Hematopoietic multipotent progenitor cell treated with erythropoietin and hydrocortisone succinate and interleukin-3 and kit ligand, for 6 days (in vitro differentiated cells): ENCODE measurements around the gene C19orf33.
A peak's percentile ranks its signal among the peaks of the same experiment; 100 is the strongest.

Source experiments
- DNase-seq: peaks from one replicate; pipeline ENCODE4 v3.0.0-alpha.2; 2015

Gene C19orf33

GRCh38 chr19:38280030-38280921 lies 23.8 kb upstream of the C19orf33 start:
- no peak for DNase-seq

DNA sequence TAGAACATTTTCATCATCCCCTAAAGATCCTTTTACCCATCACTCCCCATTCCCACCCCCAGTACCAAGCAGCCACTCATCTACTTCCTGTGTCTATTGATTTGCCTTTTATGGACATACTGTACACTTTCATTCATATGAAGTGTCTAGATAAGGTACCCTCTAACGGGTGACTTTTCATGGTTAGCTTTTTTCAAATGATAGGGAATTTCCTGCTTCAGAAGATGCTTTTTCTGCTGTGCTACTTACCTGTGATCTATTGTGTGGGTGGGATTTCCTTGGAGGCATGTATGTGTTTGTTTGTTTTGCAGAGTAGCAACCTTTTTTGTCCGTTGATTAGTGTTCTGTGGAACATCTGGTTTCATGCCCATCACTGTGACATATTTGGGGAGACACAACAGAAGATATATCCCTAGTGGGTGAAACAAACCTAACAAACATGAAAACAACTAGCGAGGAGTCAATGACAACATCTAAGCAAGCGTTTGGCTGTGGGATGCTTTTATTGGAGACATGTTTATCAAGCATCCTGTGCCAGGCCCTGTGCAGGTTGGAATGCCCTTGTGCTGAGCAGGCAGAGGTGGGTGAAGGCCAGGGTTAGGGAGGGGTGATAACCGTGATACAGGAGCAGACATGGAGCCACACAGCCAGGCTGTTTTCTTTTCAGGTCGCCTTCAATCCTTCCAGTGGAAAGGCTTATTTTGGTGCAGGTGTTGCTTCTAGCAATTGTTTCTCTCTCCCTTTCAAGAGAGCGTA lies 22.1 kb upstream of the C19orf33 start:
- DNase-seq, result peak; percentile 76

DNA sequence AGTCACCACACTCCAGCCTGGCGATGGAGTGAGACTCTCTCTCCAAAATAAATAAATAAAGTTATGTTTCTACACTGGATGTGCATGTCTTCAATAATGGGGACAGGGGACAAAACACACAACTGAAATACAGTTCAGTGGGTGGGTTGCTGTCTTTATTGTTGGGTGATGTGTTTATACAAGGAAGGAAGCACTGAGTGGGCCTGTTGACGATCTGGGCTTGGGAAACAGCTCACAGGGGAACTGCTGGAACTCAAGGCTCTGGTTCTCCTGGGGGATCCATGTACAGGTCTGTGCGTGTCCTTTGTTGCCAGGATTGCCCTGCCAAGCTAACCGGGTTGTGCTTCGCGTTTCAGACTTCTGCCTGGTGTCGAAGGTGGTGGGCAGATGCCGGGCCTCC lies 20.8 kb upstream of the C19orf33 start:
- no peak for DNase-seq

- DNase-seq, result peak; percentile 41
These were observed 19.6 kb upstream of the C19orf33 start for GRCh38 chr19:38284422-38284821.

DNA sequence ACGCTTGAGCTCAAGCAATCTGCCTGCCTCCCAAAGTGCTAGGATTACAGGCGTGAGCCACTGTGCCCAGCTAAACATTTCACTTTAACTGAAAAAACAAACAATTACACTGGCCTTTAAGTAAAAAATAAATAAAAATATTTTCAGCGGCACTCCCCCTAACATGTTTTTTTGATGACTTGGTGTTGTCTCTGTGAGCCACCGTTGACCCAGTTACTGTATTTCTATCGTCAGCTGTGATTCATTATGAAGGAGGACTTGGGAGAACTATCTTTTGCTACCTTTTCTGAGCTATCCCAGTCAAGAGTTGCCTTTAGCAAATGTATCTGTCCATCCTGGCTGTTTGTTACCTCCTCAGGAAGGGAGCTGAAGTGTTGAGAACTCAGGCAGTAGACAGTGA lies 18.5 kb upstream of the C19orf33 start:
- DNase-seq, result no peak

DNA sequence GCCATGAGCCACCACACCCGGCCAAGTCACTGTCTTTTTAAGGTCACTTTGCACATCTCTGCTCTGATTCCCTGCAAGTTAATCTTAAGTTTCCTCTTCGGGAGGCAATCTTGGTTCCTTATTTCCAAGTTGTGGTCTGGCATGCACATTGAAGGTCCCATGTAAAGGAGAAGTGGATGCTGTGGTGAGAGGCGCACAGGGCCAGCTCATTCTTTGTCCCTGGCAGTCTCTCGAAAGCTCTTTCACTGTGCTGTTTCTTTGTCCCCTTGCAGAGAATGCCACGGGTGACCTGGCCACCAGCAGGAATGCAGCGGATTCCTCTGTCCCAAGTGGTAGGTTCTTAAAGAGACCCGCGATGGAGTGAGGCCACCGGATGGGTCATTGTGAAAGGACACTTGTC lies 16.4 kb upstream of the C19orf33 start:
- DNase-seq, result peak; percentile 51

DNA sequence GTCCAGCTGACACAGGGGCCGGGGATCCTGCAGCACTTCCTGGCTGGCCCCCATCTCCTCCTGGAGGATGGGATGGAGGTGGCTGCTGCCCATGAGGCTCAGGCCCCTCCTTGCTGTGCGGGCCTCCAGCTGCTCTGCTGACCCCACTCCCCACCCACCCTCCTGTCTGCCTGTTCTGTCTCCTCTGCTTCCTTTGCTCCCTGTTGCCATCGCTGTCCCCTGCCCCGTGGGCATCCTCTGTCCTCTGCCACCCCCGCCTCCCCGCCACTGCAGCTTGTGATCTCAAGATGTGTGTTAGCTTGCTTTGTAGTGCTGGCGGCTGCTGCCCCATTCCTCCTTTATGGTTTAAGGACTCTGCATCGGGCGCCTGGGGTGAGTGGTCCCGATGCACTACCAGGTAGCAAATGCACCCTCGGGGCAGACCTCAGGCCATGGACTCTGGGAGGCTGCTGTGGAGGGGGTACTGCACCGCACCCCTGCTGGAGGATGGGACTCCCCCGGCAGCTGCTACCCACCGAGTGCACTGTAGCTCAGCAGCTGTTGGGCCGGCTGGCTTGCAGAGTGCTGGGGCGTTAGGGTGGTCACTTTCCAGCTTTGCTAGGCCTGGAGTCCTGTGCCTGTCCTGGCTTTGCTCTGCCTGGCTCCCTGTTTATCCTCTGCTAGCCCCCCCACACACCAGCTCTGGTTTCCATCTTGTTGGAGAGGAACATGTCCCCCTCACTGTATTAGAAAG lies 15.8 kb upstream of the C19orf33 start:
- no peak for DNase-seq

GRCh38 chr19:38289955-38290354 lies 14.1 kb upstream of the C19orf33 start:
- DNase-seq, result no peak

- peak; percentile 64 for DNase-seq
These were observed 13.4 kb upstream of the C19orf33 start for GRCh38 chr19:38290631-38291147.

DNA sequence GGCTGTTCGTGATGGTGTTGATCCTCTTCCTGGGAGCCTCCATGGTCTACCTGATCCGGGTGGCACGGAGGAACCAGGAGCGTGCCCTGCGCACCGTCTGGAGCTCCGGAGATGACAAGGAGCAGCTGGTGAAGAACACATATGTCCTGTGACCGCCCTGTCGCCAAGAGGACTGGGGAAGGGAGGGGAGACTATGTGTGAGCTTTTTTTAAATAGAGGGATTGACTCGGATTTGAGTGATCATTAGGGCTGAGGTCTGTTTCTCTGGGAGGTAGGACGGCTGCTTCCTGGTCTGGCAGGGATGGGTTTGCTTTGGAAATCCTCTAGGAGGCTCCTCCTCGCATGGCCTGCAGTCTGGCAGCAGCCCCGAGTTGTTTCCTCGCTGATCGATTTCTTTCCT lies 12.2 kb upstream of the C19orf33 start:
- no peak for DNase-seq

GRCh38 chr19:38293281-38293680 lies 10.8 kb upstream of the C19orf33 start:
- DNase-seq, result no peak

DNA sequence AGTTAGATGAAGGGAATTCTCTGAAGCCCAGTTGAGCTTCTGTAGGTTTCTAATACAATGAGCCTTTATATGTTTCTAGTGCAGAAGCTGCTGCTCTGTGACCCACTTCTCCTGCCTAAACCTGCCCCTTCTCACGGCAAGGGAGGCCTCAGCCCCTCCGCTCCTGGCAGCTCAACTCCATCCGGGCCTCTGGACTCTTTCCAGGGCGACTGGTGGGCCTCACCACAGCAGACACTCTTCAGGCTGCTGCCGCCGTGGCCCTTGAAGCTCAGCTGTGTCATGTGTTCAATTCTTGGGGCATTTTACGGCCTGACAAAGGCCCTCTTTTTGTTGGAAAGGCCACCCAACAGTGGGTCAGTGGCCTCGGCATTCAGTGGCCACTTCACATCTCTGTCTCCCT lies 10.0 kb upstream of the C19orf33 start:
- DNase-seq, result no peak

- no peak for DNase-seq
These were observed 5.0 kb upstream of the C19orf33 start for GRCh38 chr19:38298821-38299680.

DNA sequence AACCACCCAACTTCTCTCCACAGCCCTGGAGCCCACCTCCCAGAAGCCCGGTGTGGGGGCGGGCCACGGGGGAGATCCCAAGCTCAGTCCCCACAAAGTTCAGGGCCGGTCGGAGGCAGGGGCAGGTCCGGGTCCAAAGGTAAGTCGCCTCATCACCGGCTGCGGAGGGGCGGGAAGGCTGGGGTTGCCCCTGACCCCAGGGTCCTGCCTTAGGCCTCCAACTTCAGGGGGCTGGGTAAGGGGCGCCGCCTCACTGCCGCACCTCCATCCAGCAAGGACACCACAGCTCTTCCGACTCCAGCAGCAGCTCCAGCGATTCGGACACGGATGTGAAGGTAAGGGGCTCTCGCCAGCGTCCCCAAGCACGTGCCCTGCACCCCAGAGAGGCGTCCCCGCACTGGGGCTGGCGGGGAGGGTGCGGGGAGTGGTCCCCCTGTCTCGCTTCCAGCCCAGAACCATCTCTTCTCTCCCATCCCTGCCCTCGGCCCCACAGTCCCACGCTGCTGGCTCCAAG lies 358 bp downstream of the C19orf33 start:
- DNase-seq, result no peak

- DNase-seq, result peak; percentile 84
These were observed 897 bp downstream of the C19orf33 start for GRCh38 chr19:38304866-38305429.

GRCh38 chr19:38306236-38306635 lies 2.2 kb downstream of the C19orf33 start:
- no peak for DNase-seq

GRCh38 chr19:38307076-38307475 lies 3.0 kb downstream of the C19orf33 start:
- no peak for DNase-seq

DNA sequence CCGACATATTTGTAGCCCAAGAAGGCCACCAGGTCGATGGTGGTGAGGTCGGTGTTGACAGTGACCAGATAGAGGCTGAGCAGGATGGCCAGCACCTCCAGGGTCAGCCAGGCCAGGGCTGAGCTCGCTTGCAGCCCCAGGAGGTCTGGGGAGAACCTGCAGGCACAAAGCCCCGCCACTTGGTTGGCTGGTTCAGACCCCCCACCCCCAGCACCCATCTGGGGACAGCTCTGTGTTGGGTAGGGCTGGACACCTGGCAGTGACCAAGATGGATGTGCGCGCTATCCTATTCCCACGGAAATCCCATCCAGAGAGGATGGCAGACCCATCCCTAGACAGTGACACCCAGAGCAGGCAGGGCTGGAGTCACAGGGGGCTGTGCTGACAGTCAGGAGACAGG lies 3.5 kb downstream of the C19orf33 start:
- DNase-seq, result no peak

- DNase-seq, result no peak
These were observed 4.1 kb downstream of the C19orf33 start for GRCh38 chr19:38308006-38308766.

GRCh38 chr19:38308926-38309614 lies 5.0 kb downstream of the C19orf33 start:
- no peak for DNase-seq
